IPS-11a (cell line): Measurements from ENCODE around the gene SHISA9.

ENCODE experiments used
- H3K4me3 ChIP-seq: one replicate; pipeline ENCODE4 v1.5.1; 2013; ENCODE audit warnings: low read depth, low read length, control low read depth

Gene SHISA9

DNA sequence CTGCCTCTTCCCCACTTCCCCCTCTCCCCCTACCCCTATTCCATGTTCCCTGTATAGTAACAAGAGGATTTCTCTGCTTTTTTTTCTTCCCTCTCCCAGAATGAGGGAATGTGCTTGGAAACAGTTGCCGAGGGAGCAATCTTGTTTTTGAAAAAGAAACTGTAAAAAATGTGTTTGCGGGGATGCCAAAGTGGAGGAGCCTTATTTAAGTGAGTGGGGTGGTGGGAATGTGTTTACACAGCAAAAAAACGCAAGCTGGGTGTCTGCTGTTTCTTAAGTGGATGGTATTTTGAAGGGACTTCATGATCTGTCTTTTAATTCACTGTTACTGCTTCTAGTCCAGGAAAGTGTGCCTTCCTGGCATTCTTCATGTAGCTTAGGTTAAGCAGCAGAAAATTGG is 254.4 kb downstream of the SHISA9 start:
- no peak overlapping the region for H3K4me3 ChIP-seq

DNA sequence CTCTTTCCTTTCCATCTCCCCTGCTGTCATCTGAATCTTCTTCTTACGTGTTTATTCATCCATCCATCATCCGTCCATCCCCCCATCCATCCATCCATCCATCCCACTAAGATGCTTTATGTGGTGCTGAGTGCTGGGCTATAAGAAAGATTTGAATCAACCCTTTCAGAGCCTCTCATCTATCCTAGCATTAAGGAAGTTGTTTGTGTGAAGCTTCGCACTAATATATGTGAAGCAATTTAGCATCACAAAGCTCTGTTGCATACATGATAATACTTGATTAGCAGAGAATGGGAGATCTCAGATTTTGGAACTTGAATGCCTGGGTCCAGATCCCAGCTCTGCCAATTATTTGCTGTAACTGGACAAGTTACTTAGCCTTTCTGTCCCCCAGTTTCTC is 255.7 kb downstream of the SHISA9 start:
- H3K4me3 ChIP-seq, result no peak overlapping the region

DNA sequence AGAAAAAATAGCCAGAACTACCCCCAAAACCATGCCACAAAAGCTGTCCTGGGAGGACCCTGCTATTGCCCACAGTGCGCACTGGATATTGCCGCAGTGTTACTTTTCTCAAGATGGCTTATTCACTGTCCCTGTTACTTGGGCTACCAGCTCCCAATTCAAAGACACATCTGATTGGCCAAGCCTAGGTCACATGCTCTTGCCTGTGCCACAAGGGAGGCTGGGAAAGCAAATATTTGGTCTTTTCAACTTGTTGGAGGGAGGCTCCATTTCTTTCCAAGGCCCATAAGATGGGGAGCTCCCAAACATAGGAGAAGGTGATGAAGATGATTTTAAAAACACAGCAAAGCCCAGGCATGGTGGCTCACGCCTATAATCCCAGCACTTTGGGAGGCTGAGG is 257.0 kb downstream of the SHISA9 start:
- H3K4me3 ChIP-seq, result no peak overlapping the region

DNA sequence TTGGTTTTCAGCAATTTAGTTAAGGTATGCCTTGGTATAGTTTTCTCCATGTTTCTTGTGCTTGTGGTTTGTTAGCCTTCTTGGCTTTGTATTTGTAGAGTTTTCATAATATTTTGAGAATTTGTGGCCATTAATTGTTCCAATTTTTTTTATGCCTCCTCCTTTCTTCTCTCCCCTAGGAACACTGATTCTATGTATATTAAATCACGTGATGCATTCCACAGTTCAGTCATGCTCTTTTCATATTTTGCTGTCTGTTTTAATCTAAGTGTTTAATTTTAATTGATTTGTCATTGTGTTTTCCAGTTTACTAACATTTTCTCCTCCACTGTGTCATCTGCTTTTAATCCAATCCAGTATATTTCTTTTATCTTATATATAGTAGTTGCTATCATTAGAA is 263.6 kb downstream of the SHISA9 start:
- no peak overlapping the region for H3K4me3 ChIP-seq

DNA sequence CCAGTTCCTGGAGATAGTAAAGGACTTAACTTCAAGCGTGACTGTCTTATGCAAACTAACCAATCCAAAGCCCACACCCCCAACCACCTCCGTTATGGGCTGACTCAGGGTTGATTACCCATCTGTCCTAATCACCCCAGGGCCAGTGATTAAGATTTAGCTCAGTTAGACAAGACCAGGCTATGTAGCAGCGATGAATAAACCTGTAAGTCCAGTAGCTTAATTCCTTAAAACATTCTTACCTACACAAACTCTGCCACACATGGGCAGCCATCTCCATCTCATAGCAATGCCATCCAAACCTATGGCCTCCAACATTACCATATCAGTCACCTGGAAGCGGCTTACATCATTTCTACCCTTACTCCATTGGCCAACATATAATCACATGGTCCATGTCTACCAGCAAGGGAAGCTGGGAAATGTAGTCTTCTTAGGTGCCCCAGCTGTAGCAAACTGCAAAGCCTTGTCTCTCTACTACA is 266.7 kb downstream of the SHISA9 start:
- no peak overlapping the region for H3K4me3 ChIP-seq

DNA sequence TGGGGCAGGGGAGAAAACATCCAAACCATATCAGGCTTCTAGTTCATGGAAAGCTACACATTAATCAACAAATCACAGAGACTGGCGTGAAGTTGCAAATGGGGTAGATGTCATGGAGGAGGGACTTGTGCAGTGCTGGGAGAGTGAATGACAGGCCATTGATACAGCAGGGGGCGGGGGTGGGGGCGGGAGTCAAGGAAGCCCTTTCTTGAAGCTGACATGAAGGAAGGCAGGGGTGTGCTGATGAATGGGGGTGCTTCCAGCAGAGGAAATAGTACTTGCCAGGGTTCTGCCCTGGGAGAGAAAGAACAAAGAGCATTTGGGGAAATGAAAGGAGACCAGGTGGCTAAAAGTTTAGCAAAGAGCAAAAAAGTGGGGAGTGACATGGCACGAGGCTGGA is 269.9 kb downstream of the SHISA9 start:
- H3K4me3 ChIP-seq, result no peak overlapping the region

DNA sequence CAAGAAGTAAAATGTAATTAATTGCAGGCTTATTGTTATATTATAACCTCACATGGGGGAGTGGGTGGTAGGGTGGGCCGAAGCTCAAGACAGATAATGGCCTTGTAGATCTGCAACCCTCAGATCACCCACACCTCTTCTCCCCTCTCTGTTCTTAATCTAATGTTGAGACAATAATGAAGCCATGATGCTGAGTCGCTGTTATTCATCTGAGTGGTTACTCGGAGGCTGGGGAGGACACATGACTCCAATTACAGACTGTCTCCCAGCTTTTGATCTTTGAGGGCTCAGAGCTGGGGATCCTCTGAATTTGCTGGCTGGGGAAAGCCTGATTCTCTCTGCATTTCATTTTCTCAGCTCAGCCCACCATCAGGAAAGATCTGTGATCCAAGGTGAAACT is 275.3 kb downstream of the SHISA9 start:
- no peak overlapping the region for H3K4me3 ChIP-seq

DNA sequence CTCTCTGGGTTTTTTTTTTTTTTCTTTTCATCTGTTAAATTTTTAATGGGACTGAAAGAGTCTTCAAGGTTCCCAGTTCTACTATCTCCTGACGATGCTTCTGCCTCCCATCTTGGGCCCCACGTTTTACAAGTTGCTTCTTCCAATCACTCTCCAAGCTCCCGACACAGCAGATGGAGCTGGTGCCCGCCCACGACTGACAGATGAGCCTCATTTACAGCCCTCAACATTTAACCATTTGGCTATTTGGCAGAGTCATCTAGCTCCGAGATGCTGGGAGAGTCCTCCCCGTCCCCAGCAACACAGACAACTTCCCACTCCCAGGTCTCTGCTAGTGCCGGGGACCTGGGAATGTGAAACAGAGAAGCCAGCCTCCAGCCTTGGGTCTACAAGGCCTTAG is 276.9 kb downstream of the SHISA9 start:
- no peak overlapping the region for H3K4me3 ChIP-seq

DNA sequence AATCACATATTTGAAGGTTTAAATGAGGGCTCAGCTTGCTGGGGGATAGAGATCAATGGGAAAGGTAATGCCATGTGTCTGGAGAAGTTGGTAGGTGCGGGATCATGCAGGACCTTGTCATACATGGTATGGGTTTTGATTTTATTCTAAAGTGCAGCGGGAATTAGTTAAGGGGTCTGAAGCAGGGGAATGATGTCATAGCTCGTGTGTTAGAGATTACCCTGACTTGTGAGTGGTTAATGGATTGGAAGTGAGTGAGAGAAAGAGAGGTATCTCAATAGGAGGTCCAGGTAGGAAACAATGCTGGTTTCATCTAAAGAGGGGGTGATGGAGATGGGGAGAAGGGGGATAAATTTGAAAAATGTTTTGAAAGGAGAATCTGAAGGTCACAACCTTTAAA is 280.0 kb downstream of the SHISA9 start:
- H3K4me3 ChIP-seq, result no peak overlapping the region

DNA sequence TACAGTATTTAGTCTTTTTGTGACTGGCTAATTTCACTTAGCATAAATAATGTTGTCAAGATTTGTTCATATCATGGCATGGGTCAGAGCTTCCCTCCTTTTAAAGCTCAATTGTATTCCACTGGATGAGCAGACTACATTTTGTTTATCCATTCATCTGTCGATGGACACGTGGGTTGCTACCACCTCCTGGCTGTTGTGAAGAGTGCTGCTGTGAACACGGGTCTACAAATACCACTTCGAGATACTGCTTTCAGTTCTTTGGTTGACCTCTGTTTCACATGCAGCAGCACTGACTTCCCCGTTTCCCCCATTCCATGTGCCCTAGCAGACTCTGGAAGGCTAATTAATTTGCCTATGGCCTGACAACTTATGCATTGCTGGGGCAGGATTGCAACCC is 285.4 kb downstream of the SHISA9 start:
- H3K4me3 ChIP-seq, result no peak overlapping the region

DNA sequence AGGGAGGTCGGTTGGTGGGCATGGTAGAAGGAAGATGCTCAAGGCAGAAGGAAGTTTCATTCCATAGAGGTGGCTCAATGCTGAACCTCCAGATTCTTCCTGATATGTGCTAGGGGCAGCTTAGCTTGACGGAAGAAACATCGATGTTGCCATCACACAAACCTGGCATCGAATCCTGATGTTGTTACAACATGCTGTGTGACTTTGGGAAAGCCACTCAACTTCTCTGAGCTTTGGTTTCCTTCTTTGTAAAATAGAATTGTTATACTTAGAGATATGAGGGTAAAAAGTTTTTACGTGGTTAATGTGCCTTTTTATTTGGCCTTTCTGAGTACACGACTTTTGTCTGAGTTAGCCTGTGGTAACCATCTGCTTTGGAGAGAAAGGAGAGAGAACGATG is 287.9 kb downstream of the SHISA9 start:
- H3K4me3 ChIP-seq, result no peak overlapping the region

DNA sequence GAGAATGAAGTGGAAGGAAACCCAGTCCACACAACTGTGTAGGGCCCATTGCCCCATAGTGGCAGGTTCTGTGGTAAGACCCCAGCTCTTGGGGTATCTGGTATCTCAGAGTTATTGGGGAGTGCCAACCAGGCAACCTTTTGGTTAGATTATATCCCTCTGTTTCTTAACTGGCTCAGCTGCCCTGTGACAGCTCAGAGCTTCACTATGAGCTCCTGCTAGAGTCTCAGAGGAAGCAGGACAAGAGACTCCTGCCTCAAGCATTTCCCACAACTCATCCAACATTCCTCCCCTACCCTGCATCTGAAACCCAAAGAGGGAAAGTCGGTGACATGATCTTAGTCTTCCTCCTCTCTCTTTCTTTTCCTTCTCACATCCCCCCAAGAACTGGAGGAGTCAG is 292.3 kb downstream of the SHISA9 start:
- H3K4me3 ChIP-seq, result no peak overlapping the region

DNA sequence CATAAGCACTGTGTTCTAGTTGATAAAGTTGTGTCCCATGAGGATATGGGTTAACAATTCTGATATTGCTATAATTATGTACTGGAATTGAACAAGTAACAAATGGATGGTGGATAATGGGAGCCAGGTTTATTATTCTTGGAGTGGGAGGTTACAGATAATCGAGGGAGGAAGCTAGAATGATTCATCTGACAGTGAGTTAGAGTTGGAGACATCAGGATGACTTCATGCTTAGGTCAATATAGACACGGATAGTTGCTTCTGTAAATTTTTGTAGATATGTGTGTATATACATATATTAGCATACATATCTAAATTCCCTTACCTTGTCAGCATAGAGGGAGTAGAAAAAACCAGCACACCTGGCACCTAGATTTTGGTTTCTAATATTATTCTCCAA is 293.4 kb downstream of the SHISA9 start:
- no peak overlapping the region for H3K4me3 ChIP-seq

DNA sequence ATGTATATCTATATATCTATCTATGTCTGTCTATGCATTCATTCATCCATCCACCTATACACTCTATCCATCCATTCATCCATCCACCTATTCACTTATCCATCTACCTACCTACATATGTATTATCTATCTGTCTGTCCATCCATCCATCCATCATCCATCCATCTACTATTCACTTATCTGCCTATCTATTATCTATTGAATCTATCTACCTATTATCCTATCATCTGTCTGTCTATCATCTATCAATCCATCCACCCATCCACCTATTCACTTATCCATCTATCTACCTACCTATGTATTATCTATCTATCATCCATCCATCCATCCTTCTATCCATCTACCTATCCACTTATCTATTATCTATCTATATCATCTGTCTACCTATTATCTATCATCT is 302.3 kb downstream of the SHISA9 start:
- H3K4me3 ChIP-seq, result no peak overlapping the region

DNA sequence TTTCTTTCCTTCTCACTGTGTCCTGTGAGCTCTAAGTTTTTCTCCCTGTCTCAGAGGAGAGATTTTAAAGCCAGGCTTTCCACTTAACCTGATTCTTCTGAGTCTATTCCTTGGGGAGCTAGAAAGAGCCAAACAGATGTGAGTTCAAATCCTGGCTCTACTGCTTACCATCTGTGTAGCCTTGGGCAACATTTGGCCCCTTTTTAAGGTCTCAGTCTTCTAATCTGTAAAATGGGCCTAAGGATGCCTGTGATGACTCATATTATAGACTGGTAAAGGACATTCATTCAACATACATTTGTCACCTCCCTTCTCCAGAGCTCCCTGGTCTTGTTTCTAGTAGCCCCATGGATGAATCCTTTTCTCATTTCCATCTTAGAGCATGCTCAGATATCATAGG is 304.0 kb downstream of the SHISA9 start:
- no peak overlapping the region for H3K4me3 ChIP-seq

DNA sequence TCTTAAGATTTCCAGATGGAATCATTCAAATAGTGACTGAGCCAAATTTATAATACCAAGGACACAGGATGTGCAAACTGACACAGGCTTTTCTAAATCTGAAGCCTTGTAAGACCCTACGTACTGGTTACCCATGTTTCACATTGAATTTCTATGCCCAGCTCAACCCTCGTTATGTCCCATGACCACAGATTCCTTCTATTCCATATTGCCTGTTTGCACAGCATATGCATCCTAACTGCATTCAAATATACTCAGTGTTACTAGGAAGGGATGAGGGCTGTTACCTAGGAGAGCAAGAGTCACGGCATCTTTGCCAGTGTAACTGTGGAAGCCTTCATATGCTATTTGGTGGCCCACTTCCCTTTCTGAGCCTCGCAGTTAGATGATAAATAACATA is 305.2 kb downstream of the SHISA9 start:
- no peak overlapping the region for H3K4me3 ChIP-seq

DNA sequence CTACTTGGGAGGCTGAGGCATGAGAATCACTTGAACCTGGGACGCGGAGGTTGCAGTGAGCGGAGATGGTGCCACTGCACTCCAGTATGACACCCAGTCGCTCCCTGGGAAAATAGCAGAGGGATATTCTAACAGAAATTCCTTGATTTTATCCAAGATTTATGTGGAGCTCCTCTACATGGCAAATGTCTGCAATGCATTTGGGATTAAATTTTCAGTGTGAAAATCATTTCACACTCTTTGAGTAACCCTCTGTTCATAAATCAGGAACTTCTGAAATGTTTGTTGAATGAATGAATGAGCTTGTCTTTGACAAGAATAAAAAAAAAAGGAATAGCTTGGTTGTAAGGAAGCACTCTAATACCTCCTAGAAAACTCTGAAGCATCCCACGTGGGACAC is 305.8 kb downstream of the SHISA9 start:
- no peak overlapping the region for H3K4me3 ChIP-seq

DNA sequence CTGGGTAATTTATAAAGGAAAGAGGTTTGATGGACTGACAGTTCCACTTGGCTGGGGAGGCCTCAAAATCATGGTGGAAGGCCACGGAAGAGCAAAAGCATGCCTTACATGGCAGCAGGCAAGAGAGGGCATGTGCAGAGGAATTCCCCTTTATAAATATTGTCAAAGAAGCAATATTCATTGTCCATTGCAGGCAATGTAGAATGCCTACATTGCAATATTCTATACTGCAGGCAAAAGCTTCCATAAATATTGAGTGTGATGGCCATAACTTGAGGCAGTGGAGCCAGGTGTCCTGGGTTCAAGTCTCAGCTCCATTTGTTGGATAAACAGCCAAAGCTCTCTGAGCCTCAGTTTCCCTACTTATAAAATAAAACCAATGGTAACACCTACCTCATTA is 322.3 kb downstream of the SHISA9 start:
- no peak overlapping the region for H3K4me3 ChIP-seq

DNA sequence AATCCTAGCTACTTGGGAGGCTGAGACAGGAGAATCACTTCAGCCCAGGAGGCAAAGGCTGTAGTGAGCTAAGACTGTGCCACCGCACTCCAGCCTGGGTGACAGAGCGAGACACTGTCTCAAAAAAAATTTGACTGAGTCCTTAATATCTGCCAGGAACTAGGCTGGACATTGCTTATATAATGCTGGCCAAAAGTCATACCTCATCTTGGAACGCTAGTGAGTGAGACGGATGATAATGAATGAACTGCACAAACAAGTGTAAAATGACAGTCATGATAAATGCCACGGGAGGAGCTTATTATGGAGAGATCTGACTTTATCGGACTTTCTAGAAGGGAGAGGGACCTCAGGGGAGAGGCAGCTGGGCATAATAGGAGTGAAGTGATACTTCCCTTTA is 327.6 kb downstream of the SHISA9 start:
- no peak overlapping the region for H3K4me3 ChIP-seq

DNA sequence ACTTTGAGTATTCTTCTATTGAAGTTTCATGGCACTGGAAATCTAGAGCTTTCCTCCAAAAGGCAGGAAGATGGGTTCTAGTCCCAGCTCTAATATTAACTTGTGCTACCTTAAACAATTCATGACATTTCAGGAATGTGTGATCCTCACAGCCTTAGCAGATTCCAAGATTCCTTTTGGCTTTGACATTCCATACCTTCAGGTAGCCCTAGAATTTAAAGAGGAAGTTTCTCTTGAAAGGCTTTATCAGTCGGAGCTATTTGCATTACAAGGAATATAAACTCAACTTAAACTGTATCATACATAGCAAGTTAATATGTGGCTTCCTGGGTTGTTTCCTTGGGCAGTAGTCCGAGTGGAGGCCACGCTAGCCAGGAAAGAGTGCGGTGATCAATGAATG is 330.0 kb downstream of the SHISA9 start:
- no peak overlapping the region for H3K4me3 ChIP-seq

DNA sequence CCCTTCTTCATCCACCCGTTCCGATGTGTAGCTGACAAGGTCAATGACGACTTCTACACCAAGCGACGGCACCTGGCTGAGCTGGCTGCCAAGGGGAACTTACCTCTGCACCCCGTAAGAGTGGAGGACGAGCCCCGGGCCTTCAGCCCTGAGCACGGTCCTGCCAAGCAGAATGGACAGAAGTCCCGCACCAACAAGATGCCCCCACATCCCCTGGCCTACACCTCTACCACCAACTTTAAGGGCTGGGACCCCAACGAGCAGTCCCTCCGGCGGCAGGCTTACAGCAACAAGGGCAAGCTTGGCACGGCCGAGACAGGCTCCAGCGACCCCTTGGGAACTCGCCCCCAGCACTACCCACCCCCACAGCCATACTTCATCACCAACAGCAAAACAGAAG is 333.6 kb downstream of the SHISA9 start:
- no peak overlapping the region for H3K4me3 ChIP-seq

DNA sequence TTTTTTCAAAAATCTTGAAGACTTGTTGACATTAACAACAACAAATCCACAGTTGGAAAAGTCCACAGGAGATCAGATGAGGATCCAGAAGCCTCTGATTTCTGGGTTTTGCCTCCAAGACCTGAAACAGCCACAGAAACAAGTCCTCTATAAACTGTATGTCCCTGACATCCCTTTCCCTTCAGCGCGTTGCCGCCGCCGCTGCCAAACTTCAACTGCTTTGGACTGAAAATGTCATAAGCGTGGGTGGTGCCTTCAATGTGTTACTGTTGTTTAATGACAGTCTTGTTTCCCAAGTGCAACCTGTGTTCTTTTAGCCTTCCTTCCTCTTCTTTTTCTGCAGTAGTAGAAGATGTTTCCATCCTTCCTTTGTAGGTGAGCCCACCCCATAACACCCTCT is 334.9 kb downstream of the SHISA9 start:
- no peak overlapping the region for H3K4me3 ChIP-seq

DNA sequence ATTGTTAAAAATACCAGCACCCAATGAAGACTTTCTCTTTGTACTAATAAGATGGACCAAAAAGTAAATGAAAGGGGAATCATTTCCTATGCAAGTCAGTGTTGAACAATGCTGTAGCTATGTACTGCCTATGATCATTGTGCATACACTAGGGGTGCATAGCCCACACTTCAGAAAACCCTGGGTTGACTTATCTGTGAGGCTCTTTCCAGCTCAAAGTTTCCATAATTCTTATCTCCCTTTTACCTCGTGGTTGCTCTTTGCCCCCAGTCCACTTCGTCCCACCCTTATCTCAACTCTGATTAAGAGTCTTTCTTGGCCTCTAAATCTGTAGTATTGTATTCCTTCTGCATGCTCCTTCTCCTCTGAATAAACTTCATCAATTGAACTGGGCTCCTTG is 336.8 kb downstream of the SHISA9 start:
- no peak overlapping the region for H3K4me3 ChIP-seq

DNA sequence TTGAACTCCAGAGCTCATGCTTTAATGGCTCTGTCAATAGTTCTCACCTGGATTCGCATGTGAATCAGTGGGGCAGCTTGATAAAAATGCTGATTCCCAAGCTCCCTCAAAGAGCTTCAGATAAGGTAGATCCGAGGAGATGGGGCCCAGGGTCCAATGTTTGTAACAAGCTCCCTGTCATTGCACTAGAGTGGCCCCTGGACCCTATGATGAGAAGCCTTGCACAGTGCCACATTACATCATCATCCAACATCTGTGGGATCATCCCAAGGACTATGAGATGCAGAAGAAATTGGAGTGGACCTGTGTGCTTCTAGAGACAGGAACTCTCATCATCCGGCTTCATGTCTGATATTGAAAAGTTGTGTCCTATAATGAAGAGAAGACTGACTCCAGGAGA is 340.8 kb downstream of the SHISA9 start:
- no peak overlapping the region for H3K4me3 ChIP-seq
